K562 (cell line): ENCODE results near the gene QKI. TPM values are rescaled to one million over a fixed set of nuclear protein-coding genes. Genes with fewer than 3 reads are reported as not detected.

ENCODE experiments used
- BRCA1 ChIP-seq, 2 experiments: fragments of 450-650 bp in 1 of 2; sonication (generic) in 1 of 2; formaldehyde crosslinking in 1 of 2; IDR thresholded peaks; 2 replicates each; pipeline versions ENCODE4 v1.5.0 to v1.6.1; 2017 to 2020; ENCODE audit warnings: mild to moderate bottlenecking in 1 of 2, missing genetic modification reagents in 1 of 2
- CBX1 ChIP-seq: sonication (generic); IDR thresholded peaks from 2 replicates; pipeline ENCODE4 v1.6.1; 2016; ENCODE audit warnings: antibody characterized with exemption, low read depth, mild to moderate bottlenecking
- ETV5 ChIP-seq: sonication (generic); formaldehyde crosslinking; IDR thresholded peaks from 2 replicates; pipeline ENCODE4 v1.4.0; 2020; ENCODE audit warnings: low read depth, mild to moderate bottlenecking, missing genetic modification reagents
- FOXJ2 ChIP-seq: fragments of 200-800 bp; sonication (Bioruptor generic); IDR thresholded peaks from 2 replicates; pipeline ENCODE4 v1.6.1; 2016; ENCODE audit warnings: missing genetic modification characterization, missing compliant biosample characterization
- FOXM1 ChIP-seq, 2 experiments: fragments of 450-650 bp in 1 of 2; sonication (generic) in 1 of 2; formaldehyde crosslinking in 1 of 2; IDR thresholded peaks; 2 replicates each; pipeline versions ENCODE4 v1.6.1 to v1.9.0; 2017 to 2022; ENCODE audit warnings: low read depth in 2 of 2, mild to moderate bottlenecking in 2 of 2, missing genetic modification reagents in 1 of 2, moderate library complexity in 1 of 2
- HDAC8 ChIP-seq: fragments of 450-650 bp; IDR thresholded peaks from 2 replicates; pipeline ENCODE4 v1.6.1; 2016; ENCODE audit warnings: mild to moderate bottlenecking, missing genetic modification characterization, moderate library complexity, missing compliant biosample characterization
- HSF4 ChIP-seq: fragments of 250-450 bp; sonication (Bioruptor Pico); IDR thresholded peaks from 2 replicates; pipeline ENCODE4 v2.1.2; 2022; ENCODE audit warnings: mild to moderate bottlenecking, moderate library complexity, borderline replicate concordance
- KLF16 ChIP-seq: IDR thresholded peaks from 2 replicates; pipeline ENCODE4 v1.6.1; 2016; ENCODE audit warnings: antibody characterized with exemption
- LCOR ChIP-seq: sonication (generic); formaldehyde crosslinking; IDR thresholded peaks from 2 replicates; pipeline ENCODE4 v1.8.0; 2022; ENCODE audit warnings: mild to moderate bottlenecking, missing genetic modification reagents
- MAX ChIP-seq: sonication (generic); formaldehyde crosslinking; IDR thresholded peaks from 2 replicates; pipeline ENCODE4 v1.9.0; 2022; ENCODE audit warnings: mild to moderate bottlenecking, missing genetic modification reagents
- NUFIP1 ChIP-seq: fragments of 450-650 bp; IDR thresholded peaks from 2 replicates; pipeline ENCODE4 v1.6.1; 2018; ENCODE audit not compliant: partially characterized antibody
- SMAD4 ChIP-seq: fragments of 250-450 bp; sonication (Bioruptor Pico); conservative IDR thresholded peaks from 2 replicates; pipeline ENCODE4 v1.8.0; 2021; ENCODE audit warnings: inconsistent platforms, mild to moderate bottlenecking, moderate library complexity
- SMARCE1 ChIP-seq: fragments of 450-650 bp; IDR thresholded peaks from 2 replicates; pipeline ENCODE4 v1.7.1; 2016; ENCODE audit warnings: mild to moderate bottlenecking
- SRSF7 ChIP-seq: fragments of 200-400 bp; formaldehyde crosslinking; optimal IDR thresholded peaks from 2 replicates; pipeline ENCODE3; 2017; ENCODE audit warnings: mild to moderate bottlenecking, low read depth, low read length
- YY1 ChIP-seq, 3 experiments: IDR thresholded peaks; 2 replicates each; pipeline ENCODE4 v1.6.1; 2011; ENCODE audit warnings: low read length in 2 of 3, mild to moderate bottlenecking in 2 of 3, moderate library complexity in 2 of 3, borderline replicate concordance in 1 of 3, control low read depth in 1 of 3, low read depth in 1 of 3; ENCODE audit not compliant: insufficient read depth in 3 of 3, insufficient replicate concordance in 2 of 3, control insufficient read depth in 1 of 3, insufficient read length in 1 of 3; ENCODE audit errors: extremely low read depth in 1 of 3
- ZC3H8 ChIP-seq: fragments of 450-650 bp; IDR thresholded peaks from 2 replicates; pipeline ENCODE4 v1.6.1; 2017
- ZFP30 ChIP-seq: fragments of 250-450 bp; sonication (Bioruptor Pico); IDR thresholded peaks from 2 replicates; pipeline ENCODE4 v1.8.0; 2022; ENCODE audit warnings: moderate library complexity, mild to moderate bottlenecking, inconsistent platforms, borderline replicate concordance
- ZNF586 ChIP-seq: fragments of 450-650 bp; formaldehyde crosslinking; conservative IDR thresholded peaks from 2 replicates; pipeline ENCODE4 v1.4.0; 2020; ENCODE audit warnings: mild to moderate bottlenecking, moderate library complexity
- ZNF609 ChIP-seq: sonication (generic); formaldehyde crosslinking; IDR thresholded peaks from 2 replicates; pipeline ENCODE4 v1.8.1; 2023; ENCODE audit warnings: missing genetic modification reagents, mild to moderate bottlenecking, borderline replicate concordance
- ZNF639 ChIP-seq, 2 experiments: fragments of 200-800 bp in 1 of 2; sonication (Bioruptor generic) in 1 of 2; sonication (generic) in 1 of 2; formaldehyde crosslinking in 1 of 2; IDR thresholded peaks in 1 of 2; conservative IDR thresholded peaks in 1 of 2; 2 replicates each; pipeline versions ENCODE4 v1.5.0 to v1.6.1; 2016 to 2020; ENCODE audit warnings: missing compliant biosample characterization in 1 of 2, missing genetic modification characterization in 1 of 2, missing genetic modification reagents in 1 of 2
- ZNF695 ChIP-seq: fragments of 450-650 bp; formaldehyde crosslinking; IDR thresholded peaks from 2 replicates; pipeline ENCODE4 v1.4.0; 2020; ENCODE audit warnings: mild to moderate bottlenecking, moderate library complexity
- polyA plus RNA-seq, 8 experiments: library from polyadenylated mRNA; depleted of rRNA in 4 of 8; stranded (reverse) in 5 of 8; unstranded in 3 of 8; fragments of >200 nt; fragmentation: Nextera tagmentation in 2 of 8; fragmentation: Illumina TruSeq in 1 of 8; extraction: Ambion mirVana in 2 of 8; extraction: Trizol in 1 of 8; gene quantifications; 2 replicates each; pipeline versions ENCODE4 v1.2.1 to v1.2.3, GENCODE V29; 2011 to 2014; ENCODE audit warnings: inconsistent platforms in 1 of 8, missing spikeins in 1 of 8
- total RNA-seq, 7 experiments: library from RNA; depleted of rRNA in 6 of 7; stranded (reverse); fragments of >200 nt in 6 of 7; fragmentation: Illumina TruSeq in 2 of 7; extraction: Trizol in 2 of 7; gene quantifications; 2 replicates each; pipeline versions ENCODE4 v1.2.1 to v1.2.3, GENCODE V29; 2011 to 2021; ENCODE audit warnings: low replicate concordance in 1 of 7

QKI gene
- total and polyA plus RNA-seq, 9 of the 15 experiments (the other 6 are each of a cell fraction or from before 2014, with no cell fraction given): 20.4 to 215 (median 123) TPM

GRCh38 chr6:163570579-163571231 lies 156.2 kb downstream of the QKI start (continued):
- TF ChIP-seq ETV5 (CRISPR knock-in tag): no peak
- no peak for TF ChIP-seq ZNF695 (CRISPR knock-in tag)
- TF ChIP-seq SMARCE1: peak; percentile 52; the same call in 1 of the 2 replicates
- TF ChIP-seq HSF4 (CRISPR knock-in tag): no peak
- peak; percentile 16; the same call in 1 of the 2 replicates for TF ChIP-seq ZC3H8
- TF ChIP-seq BRCA1 (IDR thresholded peaks at IDR 0.05): no peak
- TF ChIP-seq BRCA1 (CRISPR knock-in tag; IDR thresholded peaks at IDR 0.05): no peak
- TF ChIP-seq SRSF7: no peak
- 0 out of 4 replicates have a peak, but pooled peaks of 1 of the 2 experiments have one; percentile 26 for TF ChIP-seq ZNF639 (CRISPR knock-in tag; conservative IDR thresholded peaks at IDR 0.05 in 1 of 2, IDR thresholded peaks at IDR 0.05 in 1 of 2)
- TF ChIP-seq LCOR: peak; percentile 30; the same call in 1 of the 2 replicates
- TF ChIP-seq FOXM1 (IDR thresholded peaks at IDR 0.05; ENCODE audit: low read depth): peak; percentile 79; the same call in 1 of the 2 replicates
- TF ChIP-seq FOXM1 (CRISPR knock-in tag; IDR thresholded peaks at IDR 0.05; ENCODE audit: low read depth): no peak
- no peak for TF ChIP-seq YY1 (IDR thresholded peaks at IDR 0.05; ENCODE audit: borderline replicate concordance in 1 of 3, control insufficient read depth in 1 of 3, extremely low read depth in 1 of 3, insufficient read depth in 3 of 3, insufficient read length in 1 of 3, insufficient replicate concordance in 2 of 3, low read depth in 1 of 3, low read length in 2 of 3)
- TF ChIP-seq ZNF609: no peak
- no peak for TF ChIP-seq MAX (CRISPR knock-in tag)
- TF ChIP-seq CBX1: no peak; the same call in 1 of the 2 replicates
- TF ChIP-seq NUFIP1: peak; percentile 45
- peak; percentile 71 for TF ChIP-seq SMAD4 (CRISPR knock-in tag)
- no peak for TF ChIP-seq HDAC8
- no peak for TF ChIP-seq KLF16
- no peak for TF ChIP-seq ZFP30 (CRISPR knock-in tag)
- TF ChIP-seq FOXJ2 (tag): no peak
- TF ChIP-seq ZNF586: no peak
